Vagina (tissue), 2 donors: ENCODE data around the gene SPATA20. TPM values are rescaled to one million over a fixed set of nuclear protein-coding genes. Genes with fewer than 3 reads are reported as not detected.

Experiments used
- DNase-seq, 2 donors: peaks; one replicate each; pipeline ENCODE4 v3.0.0-alpha.2; 2017; ENCODE audit errors: extremely low spot score in 2 of 2
- H3K27ac ChIP-seq: fragments of 200-600 bp; sonication (generic); one replicate; pipeline ENCODE4 v1.5.1; 2019
- H3K27me3 ChIP-seq: fragments of 200-600 bp; sonication (generic); one replicate; pipeline ENCODE4 v1.5.1; 2019
- H3K36me3 ChIP-seq, 2 donors: fragments of 200-600 bp; sonication (generic); one replicate each; pipeline ENCODE4 v1.5.1; 2017 to 2019
- H3K4me1 ChIP-seq: fragments of 200-600 bp; sonication (generic); one replicate; pipeline ENCODE4 v1.5.1; 2019
- H3K4me3 ChIP-seq, 2 donors: fragments of 200-600 bp; sonication (generic); 1 replicate in 1 of 2; 2 replicates in 1 of 2; pipeline ENCODE4 v1.5.1; 2016 to 2019
- H3K9me3 ChIP-seq: fragments of 200-600 bp; sonication (generic); one replicate; pipeline ENCODE4 v1.5.1; 2019
- CTCF ChIP-seq, 3 experiments: fragments of 450-650 bp in 2 of 3; fragments of 200-600 bp in 1 of 3; sonication (generic) in 1 of 3; IDR thresholded peaks; one replicate each; pipeline ENCODE4 v1.5.1; 2017 to 2019; ENCODE audit warnings: antibody characterized with exemption in 3 of 3, mild to moderate bottlenecking in 2 of 3, moderate library complexity in 2 of 3
- POLR2A ChIP-seq, 2 donors: fragments of 450-650 bp; IDR thresholded peaks; one replicate each; pipeline ENCODE4 v1.6.1; 2017; ENCODE audit warnings: antibody characterized with exemption in 2 of 2, mild to moderate bottlenecking in 2 of 2, moderate library complexity in 2 of 2
- POLR2AphosphoS5 ChIP-seq, 2 donors: sonication (generic); formaldehyde crosslinking; IDR thresholded peaks; one replicate each; pipeline ENCODE4 v1.9.0; 2017; ENCODE audit warnings: antibody characterized with exemption in 2 of 2, mild to moderate bottlenecking in 2 of 2, low read depth in 1 of 2; ENCODE audit not compliant: insufficient read depth in 1 of 2
- intact Hi-C: fragments of 100-400 bp; cut with DNase I; formaldehyde crosslinking; loops from one replicate; pipeline ENCODE4 v1.15.1; 2023
- total RNA-seq: library from RNA; depleted of rRNA; stranded (reverse); fragments of >200 nt; gene quantifications from one replicate; pipeline ENCODE4 v1.2.3, GENCODE V29; 2016

SPATA20 gene
- total RNA-seq, 1 donor from 2014 or later = 73.4 TPM

GRCh38 chr17:50548831-50549230 is 1.9 kb downstream of the SPATA20 start:
- intact Hi-C loops = loop anchor here (5.0 kb wide), 2 partner anchors 78 to 138 kb away; no protein-coding TSS in a partner anchor
- H3K36me3 ChIP-seq = peaks cover 0 to 4% of the 10 kb centered on the region in 2 donors

GRCh38 chr17:50549256-50549941 is 2.4 kb downstream of the SPATA20 start:
- no peaks in the 10 kb centered on the region for H3K27me3 ChIP-seq
- H3K36me3 ChIP-seq = peaks cover 0 to 4% of the 10 kb centered on the region in 2 donors

More at GRCh38 chr17:50548831-50549230, 1.9 kb downstream of the SPATA20 start:
- Histone ChIP-seq H3K4me3 (no peak overlapping the region), H3K9me3 (no peaks in the 10 kb centered on the region), H3K4me1 (peaks cover 19% of the 10 kb centered on the region), H3K27me3 (no peaks in the 10 kb centered on the region), H3K27ac (no peak overlapping the region)
- DNase-seq = no peak
- TF ChIP-seq POLR2A (IDR thresholded peaks at IDR 0.05) (no peak), CTCF (IDR thresholded peaks at IDR 0.05) (no peak), POLR2AphosphoS5 (IDR thresholded peaks at IDR 0.05; ENCODE audit: insufficient read depth in 1 of 2, low read depth in 1 of 2) (no peak)

GRCh38 chr17:50549969-50550368 is 3.0 kb downstream of the SPATA20 start:
- DNase-seq = no peak
- TF ChIP-seq CTCF (IDR thresholded peaks at IDR 0.05) = no peak
- peaks cover 0 to 4% of the 10 kb centered on the region in 2 donors for H3K36me3 ChIP-seq
- H3K27ac ChIP-seq = no peak overlapping the region
- no peak overlapping the region for H3K4me3 ChIP-seq
- H3K27me3 ChIP-seq = no peaks in the 10 kb centered on the region
- H3K9me3 ChIP-seq = no peaks in the 10 kb centered on the region
- intact Hi-C loops = loop anchor here (5.0 kb wide), 2 partner anchors 77 to 137 kb away; no protein-coding TSS in a partner anchor
- peaks cover 19% of the 10 kb centered on the region for H3K4me1 ChIP-seq

More at GRCh38 chr17:50549256-50549941, 2.4 kb downstream of the SPATA20 start:
- intact Hi-C loops = loop anchor here (5.0 kb wide), 2 partner anchors 78 to 138 kb away; no protein-coding TSS in a partner anchor
- no peak for DNase-seq
- H3K4me3 ChIP-seq = no peak overlapping the region
- peaks cover 19% of the 10 kb centered on the region for H3K4me1 ChIP-seq
- H3K9me3 ChIP-seq = no peaks in the 10 kb centered on the region
- no peak overlapping the region for H3K27ac ChIP-seq
- no peak for TF ChIP-seq CTCF (IDR thresholded peaks at IDR 0.05)
- TF ChIP-seq POLR2A (IDR thresholded peaks at IDR 0.05) = no peak
- no peak for TF ChIP-seq POLR2AphosphoS5 (IDR thresholded peaks at IDR 0.05; ENCODE audit: insufficient read depth in 1 of 2, low read depth in 1 of 2)

GRCh38 chr17:50550661-50551432 is 3.9 kb downstream of the SPATA20 start:
- H3K27ac ChIP-seq = peak overlapping the region; percentile 65

More at GRCh38 chr17:50550661-50551432, 3.9 kb downstream of the SPATA20 start:
- Histone ChIP-seq H3K9me3 (no peaks in the 10 kb centered on the region), H3K4me3 (no peak overlapping the region), H3K27me3 (no peaks in the 10 kb centered on the region), H3K4me1 (peaks cover 19% of the 10 kb centered on the region), H3K36me3 (peaks cover 0 to 4% of the 10 kb centered on the region in 2 donors)
- TF ChIP-seq POLR2AphosphoS5 (IDR thresholded peaks at IDR 0.05; ENCODE audit: insufficient read depth in 1 of 2, low read depth in 1 of 2) (peak in 1 of 2 donors; percentile 62), CTCF (IDR thresholded peaks at IDR 0.05) (peak; percentile 46 to 80 (median 50)), POLR2A (IDR thresholded peaks at IDR 0.05) (no peak)
- intact Hi-C loops = no loop called here
- no peak for DNase-seq
